GM21360 (cell line): ENCODE measurements around the gene EEF1AKMT3.

ENCODE experiments used
- ATAC-seq: cut with Tn5 transposase; IDR thresholded peaks from one replicate; pipeline ENCODE4 v1.9.1; 2021; ENCODE audit warnings: mild to moderate bottlenecking, moderate library complexity; ENCODE audit not compliant: unreplicated experiment

EEF1AKMT3 gene

GRCh38 chr12:57782243-57782607 lies 9.8 kb downstream of the EEF1AKMT3 start:
- ATAC-seq = no peak

GRCh38 chr12:57782608-57783465 lies 10.4 kb downstream of the EEF1AKMT3 start, which contains the start of gene TSFM:
Gene TSFM, plus strand, starts transcription at chr12:57782787. Its CDS starts 15 bp downstream, at chr12:57782802.
- peak; percentile 77 for ATAC-seq

- ATAC-seq = no peak
Observed at GRCh38 chr12:57783466-57783801, 11.0 kb downstream of the EEF1AKMT3 start.

- no peak for ATAC-seq
Observed at GRCh38 chr12:57783861-57784260, 11.4 kb downstream of the EEF1AKMT3 start.

- ATAC-seq = no peak
Observed at GRCh38 chr12:57793920-57794319, 21.5 kb downstream of the EEF1AKMT3 start.

GRCh38 chr12:57795354-57795753 lies 22.9 kb downstream of the EEF1AKMT3 start:
- no peak for ATAC-seq

GRCh38 chr12:57796996-57797395 lies 24.6 kb downstream of the EEF1AKMT3 start:
- ATAC-seq = no peak

GRCh38 chr12:57797933-57798332 lies 25.5 kb downstream of the EEF1AKMT3 start:
- ATAC-seq = no peak

GRCh38 chr12:57800965-57801364 lies 28.6 kb downstream of the EEF1AKMT3 start:
- ATAC-seq = no peak

GRCh38 chr12:57802607-57803006 lies 30.2 kb downstream of the EEF1AKMT3 start:
- ATAC-seq = no peak

- ATAC-seq = no peak
Observed at GRCh38 chr12:57803319-57803893, 31.0 kb downstream of the EEF1AKMT3 start.

GRCh38 chr12:57806677-57807076 lies 34.3 kb downstream of the EEF1AKMT3 start:
- no peak for ATAC-seq

- ATAC-seq = no peak
Observed at GRCh38 chr12:57807285-57807684, 34.9 kb downstream of the EEF1AKMT3 start.

- ATAC-seq = no peak
Observed at GRCh38 chr12:57808351-57808750, 35.9 kb downstream of the EEF1AKMT3 start.

- no peak for ATAC-seq
Observed at GRCh38 chr12:57809425-57809824, 37.0 kb downstream of the EEF1AKMT3 start.

- ATAC-seq = no peak
Observed at GRCh38 chr12:57810450-57810849, 38.0 kb downstream of the EEF1AKMT3 start.

GRCh38 chr12:57811028-57811755 lies 38.8 kb downstream of the EEF1AKMT3 start:
- ATAC-seq = no peak

GRCh38 chr12:57813111-57813970 lies 40.9 kb downstream of the EEF1AKMT3 start:
- ATAC-seq = no peak

- no peak for ATAC-seq
Observed at GRCh38 chr12:57813971-57814772, 41.8 kb downstream of the EEF1AKMT3 start.
